GM23248 (cell line): ENCODE results near the gene SH3PXD2A.

Experiments
- EZH2 ChIP-seq: fragments of 200-600 bp; sonication (generic); IDR thresholded peaks from 2 replicates; pipeline ENCODE4 v1.6.1; 2018; ENCODE audit warnings: antibody characterized with exemption, mild to moderate bottlenecking; ENCODE audit not compliant: insufficient read depth, poor library complexity, severe bottlenecking
- EZH2phosphoT487 ChIP-seq: fragments of 200-600 bp; sonication (generic); IDR thresholded peaks from 2 replicates; pipeline ENCODE4 v1.6.1; 2018; ENCODE audit warnings: antibody characterized with exemption, moderate library complexity, mild to moderate bottlenecking, low read depth; ENCODE audit not compliant: insufficient read depth

GRCh38 chr10:103874730-103875129 is 19.4 kb upstream of the SH3PXD2A start:
- TF ChIP-seq EZH2: no peak
- TF ChIP-seq EZH2phosphoT487: no peak
